ENCODE data around the gene ARL6IP6. TPM values are rescaled to one million over a fixed set of nuclear protein-coding genes. Genes with fewer than 3 reads are reported as not detected.

Gene ARL6IP6
- total RNA-seq, 1 experiment from 2014 or later, result 38.9 TPM

DNA sequence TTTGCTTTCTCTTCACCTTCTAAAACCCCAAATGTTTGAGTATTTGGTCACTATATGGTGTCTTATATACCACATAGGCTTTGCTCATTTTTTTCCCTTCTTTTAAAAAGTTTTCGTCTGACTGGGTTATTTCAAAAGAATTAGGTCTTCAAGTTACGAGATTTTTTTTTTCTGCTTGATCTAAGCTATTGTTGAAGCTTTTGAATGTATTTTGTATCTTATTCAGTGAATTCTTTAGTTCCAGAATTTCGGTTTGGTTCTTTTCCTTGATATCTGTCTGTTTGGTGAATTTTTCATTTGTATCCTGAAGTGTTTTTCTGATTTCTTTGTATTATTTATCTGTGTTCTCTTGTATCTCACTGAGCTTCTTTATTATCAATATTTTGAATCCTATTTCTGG, 93.5 kb downstream of the ARL6IP6 start:
- Histone ChIP-seq H3K4me3 (ENCODE audit: low read depth in 2 of 2, low read length in 2 of 2) (no peak overlapping the region), H3K36me3 (ENCODE audit: control insufficient read depth, insufficient read depth, low read length) (no peaks in the 10 kb centered on the region), H3K27ac (ENCODE audit: low read length) (no peak overlapping the region), H3K9me3 (ENCODE audit: control insufficient read depth, insufficient read depth, low read depth, low read length) (no peaks in the 10 kb centered on the region), H3K4me1 (ENCODE audit: control insufficient read depth, insufficient read depth, low read length) (no peaks in the 10 kb centered on the region), H3K27me3 (ENCODE audit: control insufficient read depth, insufficient read depth, low read length) (no peaks in the 10 kb centered on the region; the same call in 1 of the 2 replicates)
- no TSS peak for BruUV-seq (replicated peaks)
- in situ Hi-C loops (cut with HindIII; ENCODE audit: low pct_unique_long_range_greater_than_20kb, low sequenced_read_pairs), result no loop called here
- intact Hi-C loops (cut with micrococcal nuclease; ENCODE audit: unreplicated experiment), result no loop called here
- TF ChIP-seq TCF7L2 (IDR thresholded peaks at IDR 0.05; ENCODE audit: low read depth, low read length) (no peak), SIN3A (IDR thresholded peaks at IDR 0.05; ENCODE audit: borderline replicate concordance, insufficient read depth, low read depth, low read length) (no peak), CTCF (IDR thresholded peaks at IDR 0.05) (no peak), POLR2AphosphoS5 (IDR thresholded peaks at IDR 0.05; ENCODE audit: low read depth, low read length) (no peak), REST (IDR thresholded peaks at IDR 0.05; ENCODE audit: insufficient read depth in 1 of 2, low read depth in 2 of 2, low read length in 1 of 2) (no peak)
- DNase-seq (ENCODE audit: low read depth, low spot score) (no peak), ATAC-seq (no peak)
- ChIA-PET CTCF (no interaction called here), POLR2A (no interaction called here)

Other genes starting within 250 kb of the ARL6IP6 start
- gene PRPF40A, start 1.2 kb upstream of the ARL6IP6 start, total RNA-seq (2021; ENCODE audit: unreplicated experiment), result 142 TPM

Measured in Panc1 (cell line).